HEK293 (cell line): ENCODE results near the gene BICD2.

Experiments
- BCL11A ChIP-seq: fragments of 450-650 bp; formaldehyde crosslinking; IDR thresholded peaks from 2 replicates; pipeline ENCODE4 v1.5.1; 2016; ENCODE audit warnings: low read depth, missing biosample characterization, missing genetic modification characterization
- INSM2 ChIP-seq: fragments of 450-650 bp; formaldehyde crosslinking; IDR thresholded peaks from 2 replicates; pipeline ENCODE4 v1.5.1; 2016; ENCODE audit warnings: missing biosample characterization, missing genetic modification characterization
- KLF1 ChIP-seq: fragments of 450-650 bp; formaldehyde crosslinking; IDR thresholded peaks from 2 replicates; pipeline ENCODE4 v1.5.1; 2016; ENCODE audit warnings: missing biosample characterization, missing genetic modification characterization
- KLF10 ChIP-seq: fragments of 450-650 bp; IDR thresholded peaks from 2 replicates; pipeline ENCODE4 v1.5.1; 2018; ENCODE audit warnings: missing biosample characterization, mild to moderate bottlenecking, missing genetic modification characterization
- RBAK ChIP-seq: fragments of 450-650 bp; formaldehyde crosslinking; IDR thresholded peaks from 2 replicates; pipeline ENCODE4 v1.5.1; 2016; ENCODE audit warnings: missing biosample characterization, missing genetic modification characterization
- SCRT2 ChIP-seq: fragments of 450-650 bp; formaldehyde crosslinking; IDR thresholded peaks from 2 replicates; pipeline ENCODE4 v1.5.1; 2016; ENCODE audit warnings: missing biosample characterization, missing genetic modification characterization
- SP3 ChIP-seq: fragments of 450-650 bp; formaldehyde crosslinking; IDR thresholded peaks from 2 replicates; pipeline ENCODE4 v1.5.1; 2016; ENCODE audit warnings: missing biosample characterization, missing genetic modification characterization
- TSHZ1 ChIP-seq: fragments of 450-650 bp; formaldehyde crosslinking; IDR thresholded peaks from 2 replicates; pipeline ENCODE4 v1.5.1; 2016; ENCODE audit warnings: missing biosample characterization, missing genetic modification characterization, borderline replicate concordance
- ZBTB20 ChIP-seq: fragments of 450-650 bp; formaldehyde crosslinking; IDR thresholded peaks from 2 replicates; pipeline ENCODE4 v1.5.1; 2016; ENCODE audit warnings: missing biosample characterization, missing genetic modification characterization
- ZBTB48 ChIP-seq: fragments of 450-650 bp; formaldehyde crosslinking; IDR thresholded peaks from 2 replicates; pipeline ENCODE4 v1.5.1; 2016; ENCODE audit warnings: missing biosample characterization, missing genetic modification characterization
- ZFHX2 ChIP-seq: fragments of 450-650 bp; formaldehyde crosslinking; conservative IDR thresholded peaks from 2 replicates; pipeline ENCODE4 v1.5.1; 2016; ENCODE audit warnings: missing biosample characterization, missing genetic modification characterization
- ZIC2 ChIP-seq: fragments of 450-650 bp; formaldehyde crosslinking; IDR thresholded peaks from 2 replicates; pipeline ENCODE4 v1.5.1; 2016; ENCODE audit warnings: missing biosample characterization, missing genetic modification characterization
- ZNF146 ChIP-seq: fragments of 450-650 bp; formaldehyde crosslinking; IDR thresholded peaks from 2 replicates; pipeline ENCODE4 v1.5.1; 2016; ENCODE audit warnings: missing biosample characterization, missing genetic modification characterization
- ZNF19 ChIP-seq: fragments of 450-650 bp; formaldehyde crosslinking; IDR thresholded peaks from 2 replicates; pipeline ENCODE4; 2016; ENCODE audit warnings: missing biosample characterization, missing genetic modification characterization, low read depth
- ZNF202 ChIP-seq: fragments of 450-650 bp; formaldehyde crosslinking; IDR thresholded peaks from 2 replicates; pipeline ENCODE4 v1.5.1; 2016; ENCODE audit warnings: missing biosample characterization, missing genetic modification characterization, borderline replicate concordance
- ZNF23 ChIP-seq: fragments of 450-650 bp; formaldehyde crosslinking; IDR thresholded peaks from 2 replicates; pipeline ENCODE4 v1.5.1; 2016; ENCODE audit warnings: missing biosample characterization, missing genetic modification characterization, borderline replicate concordance
- ZNF350 ChIP-seq: fragments of 450-650 bp; formaldehyde crosslinking; IDR thresholded peaks from 2 replicates; pipeline ENCODE4 v1.5.0; 2017; ENCODE audit warnings: missing biosample characterization, mild to moderate bottlenecking, missing genetic modification characterization
- ZNF501 ChIP-seq: fragments of 450-650 bp; formaldehyde crosslinking; IDR thresholded peaks from 2 replicates; pipeline ENCODE4 v1.5.1; 2016; ENCODE audit warnings: missing biosample characterization, missing genetic modification characterization
- ZNF514 ChIP-seq: fragments of 450-650 bp; formaldehyde crosslinking; IDR thresholded peaks from 2 replicates; pipeline ENCODE4 v1.5.1; 2016; ENCODE audit warnings: missing biosample characterization, missing genetic modification characterization
- ZNF530 ChIP-seq: fragments of 450-650 bp; formaldehyde crosslinking; IDR thresholded peaks from 2 replicates; pipeline ENCODE4 v1.5.1; 2016; ENCODE audit warnings: low read depth, missing biosample characterization, missing genetic modification characterization
- ZNF549 ChIP-seq: fragments of 450-650 bp; IDR thresholded peaks from 2 replicates; pipeline ENCODE4 v1.5.1; 2018; ENCODE audit warnings: missing biosample characterization, missing genetic modification characterization, mild to moderate bottlenecking, inconsistent platforms, moderate library complexity
- ZNF558 ChIP-seq: fragments of 450-650 bp; formaldehyde crosslinking; IDR thresholded peaks from 2 replicates; pipeline ENCODE4 v1.5.1; 2016; ENCODE audit warnings: missing biosample characterization, missing genetic modification characterization
- ZNF560 ChIP-seq: fragments of 450-650 bp; formaldehyde crosslinking; IDR thresholded peaks from 2 replicates; pipeline ENCODE4 v1.5.1; 2017; ENCODE audit warnings: missing biosample characterization, missing genetic modification characterization, borderline replicate concordance
- ZNF830 ChIP-seq: fragments of 450-650 bp; IDR thresholded peaks from 2 replicates; pipeline ENCODE4 v1.5.0; 2018; ENCODE audit warnings: missing biosample characterization, missing genetic modification characterization, low read depth, mild to moderate bottlenecking, moderate library complexity
- TF ChIP-seq, protein P1 (sequence below): fragments of 450-650 bp; IDR thresholded peaks from 2 replicates; pipeline ENCODE4 v1.5.1; 2018; ENCODE audit warnings: missing biosample characterization, mild to moderate bottlenecking, missing genetic modification characterization
- TF ChIP-seq, protein P2 (sequence below): fragments of 450-650 bp; formaldehyde crosslinking; IDR thresholded peaks from 2 replicates; pipeline ENCODE4 v1.5.1; 2016; ENCODE audit warnings: missing biosample characterization, missing genetic modification characterization

BICD2 gene

DNA sequence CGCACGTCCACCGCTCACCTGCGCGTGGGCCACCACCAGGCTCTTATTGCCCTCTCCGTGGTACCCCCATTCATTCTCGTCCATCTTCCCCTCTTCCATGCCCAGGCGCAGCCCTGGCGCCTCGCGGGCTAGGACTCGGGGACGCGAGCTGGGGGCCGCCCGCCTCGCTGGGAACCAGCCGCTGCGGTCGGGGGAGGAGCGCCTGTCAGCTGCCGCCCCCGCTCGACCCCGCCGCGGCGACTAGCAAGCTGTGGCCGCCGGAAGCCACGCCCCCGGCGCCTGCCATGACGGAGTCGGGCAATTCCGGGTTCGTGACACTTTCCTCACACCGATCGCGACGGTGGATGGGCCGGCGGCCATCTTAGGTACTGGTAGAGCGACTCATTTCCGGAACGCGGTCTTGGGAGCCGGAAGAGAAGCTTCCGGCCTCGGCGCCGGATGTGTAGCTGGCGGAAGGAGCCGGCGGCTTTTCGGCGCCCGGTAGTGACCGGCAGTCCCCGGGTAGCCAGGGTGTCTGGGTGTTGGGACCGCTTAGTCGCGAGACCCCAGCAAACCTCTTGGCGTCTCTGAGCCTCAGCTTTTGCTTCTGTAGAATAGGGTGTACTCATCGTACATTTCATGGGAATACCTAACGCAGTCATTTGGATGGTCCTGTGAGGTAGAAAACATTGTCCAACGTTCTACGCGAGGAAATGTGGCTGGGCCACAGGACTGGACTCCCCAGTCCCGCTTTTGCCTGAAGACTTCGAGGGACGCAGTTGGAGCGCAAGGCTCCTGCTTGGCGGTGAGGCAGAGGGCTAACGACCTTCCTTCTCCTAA is 94.5 kb downstream of the BICD2 start, which contains the start of gene IPPK (continued):
- TF ChIP-seq KLF10 (tag by site-specific recombination) (peak; percentile 51; the same call in 1 of the 2 replicates), KLF1 (tag by site-specific recombination) (no peak), RBAK (no peak), ZFHX2 (tag by site-specific recombination) (peak; percentile 80), INSM2 (tag by site-specific recombination) (no peak), ZBTB20 (tag by site-specific recombination) (peak; percentile 58; the same call in 1 of the 2 replicates), SCRT2 (no peak), ZNF23 (tag by site-specific recombination) (no peak), ZNF549 (no peak), ZNF501 (tag by site-specific recombination) (no peak; the same call in 1 of the 2 replicates), TSHZ1 (no peak), BCL11A (tag by site-specific recombination) (no peak), ZNF530 (tag by site-specific recombination) (no peak), SP3 (tag by site-specific recombination) (peak; percentile 84), ZIC2 (tag by site-specific recombination) (no peak), ZBTB48 (tag by site-specific recombination) (no peak), ZNF558 (tag by site-specific recombination) (no peak), ZNF830 (tag by site-specific recombination) (no peak), ZNF514 (tag by site-specific recombination) (no peak), ZNF560 (tag by site-specific recombination) (no peak), ZNF146 (tag by site-specific recombination) (0 out of 2 replicates have a peak, but pooled peaks have one; percentile 17), ZNF350 (tag by site-specific recombination) (no peak), ZNF202 (tag by site-specific recombination) (no peak), ZNF19 (no peak)
- TF ChIP-seq, protein P1, sequence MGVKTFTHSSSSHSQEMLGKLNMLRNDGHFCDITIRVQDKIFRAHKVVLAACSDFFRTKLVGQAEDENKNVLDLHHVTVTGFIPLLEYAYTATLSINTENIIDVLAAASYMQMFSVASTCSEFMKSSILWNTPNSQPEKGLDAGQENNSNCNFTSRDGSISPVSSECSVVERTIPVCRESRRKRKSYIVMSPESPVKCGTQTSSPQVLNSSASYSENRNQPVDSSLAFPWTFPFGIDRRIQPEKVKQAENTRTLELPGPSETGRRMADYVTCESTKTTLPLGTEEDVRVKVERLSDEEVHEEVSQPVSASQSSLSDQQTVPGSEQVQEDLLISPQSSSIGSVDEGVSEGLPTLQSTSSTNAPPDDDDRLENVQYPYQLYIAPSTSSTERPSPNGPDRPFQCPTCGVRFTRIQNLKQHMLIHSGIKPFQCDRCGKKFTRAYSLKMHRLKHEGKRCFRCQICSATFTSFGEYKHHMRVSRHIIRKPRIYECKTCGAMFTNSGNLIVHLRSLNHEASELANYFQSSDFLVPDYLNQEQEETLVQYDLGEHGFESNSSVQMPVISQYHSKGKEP (tag by site-specific recombination): no peak
- TF ChIP-seq, protein P2, sequence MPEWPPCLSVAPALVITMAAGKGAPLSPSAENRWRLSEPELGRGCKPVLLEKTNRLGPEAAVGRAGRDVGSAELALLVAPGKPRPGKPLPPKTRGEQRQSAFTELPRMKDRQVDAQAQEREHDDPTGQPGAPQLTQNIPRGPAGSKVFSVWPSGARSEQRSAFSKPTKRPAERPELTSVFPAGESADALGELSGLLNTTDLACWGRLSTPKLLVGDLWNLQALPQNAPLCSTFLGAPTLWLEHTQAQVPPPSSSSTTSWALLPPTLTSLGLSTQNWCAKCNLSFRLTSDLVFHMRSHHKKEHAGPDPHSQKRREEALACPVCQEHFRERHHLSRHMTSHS (tag by site-specific recombination): no peak
